ENCODE measurements around the gene FLNC.

The FLNC gene, protein sequence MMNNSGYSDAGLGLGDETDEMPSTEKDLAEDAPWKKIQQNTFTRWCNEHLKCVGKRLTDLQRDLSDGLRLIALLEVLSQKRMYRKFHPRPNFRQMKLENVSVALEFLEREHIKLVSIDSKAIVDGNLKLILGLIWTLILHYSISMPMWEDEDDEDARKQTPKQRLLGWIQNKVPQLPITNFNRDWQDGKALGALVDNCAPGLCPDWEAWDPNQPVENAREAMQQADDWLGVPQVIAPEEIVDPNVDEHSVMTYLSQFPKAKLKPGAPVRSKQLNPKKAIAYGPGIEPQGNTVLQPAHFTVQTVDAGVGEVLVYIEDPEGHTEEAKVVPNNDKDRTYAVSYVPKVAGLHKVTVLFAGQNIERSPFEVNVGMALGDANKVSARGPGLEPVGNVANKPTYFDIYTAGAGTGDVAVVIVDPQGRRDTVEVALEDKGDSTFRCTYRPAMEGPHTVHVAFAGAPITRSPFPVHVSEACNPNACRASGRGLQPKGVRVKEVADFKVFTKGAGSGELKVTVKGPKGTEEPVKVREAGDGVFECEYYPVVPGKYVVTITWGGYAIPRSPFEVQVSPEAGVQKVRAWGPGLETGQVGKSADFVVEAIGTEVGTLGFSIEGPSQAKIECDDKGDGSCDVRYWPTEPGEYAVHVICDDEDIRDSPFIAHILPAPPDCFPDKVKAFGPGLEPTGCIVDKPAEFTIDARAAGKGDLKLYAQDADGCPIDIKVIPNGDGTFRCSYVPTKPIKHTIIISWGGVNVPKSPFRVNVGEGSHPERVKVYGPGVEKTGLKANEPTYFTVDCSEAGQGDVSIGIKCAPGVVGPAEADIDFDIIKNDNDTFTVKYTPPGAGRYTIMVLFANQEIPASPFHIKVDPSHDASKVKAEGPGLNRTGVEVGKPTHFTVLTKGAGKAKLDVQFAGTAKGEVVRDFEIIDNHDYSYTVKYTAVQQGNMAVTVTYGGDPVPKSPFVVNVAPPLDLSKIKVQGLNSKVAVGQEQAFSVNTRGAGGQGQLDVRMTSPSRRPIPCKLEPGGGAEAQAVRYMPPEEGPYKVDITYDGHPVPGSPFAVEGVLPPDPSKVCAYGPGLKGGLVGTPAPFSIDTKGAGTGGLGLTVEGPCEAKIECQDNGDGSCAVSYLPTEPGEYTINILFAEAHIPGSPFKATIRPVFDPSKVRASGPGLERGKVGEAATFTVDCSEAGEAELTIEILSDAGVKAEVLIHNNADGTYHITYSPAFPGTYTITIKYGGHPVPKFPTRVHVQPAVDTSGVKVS (N-terminal part only)

GRCh38 chr7:128830231-128831177 is at the start of gene FLNC:
TSS of gene FLNC (plus strand) at chr7:128830406. CDS start at chr7:128830638, 232 bp downstream.
- DNase-seq (ENCODE audit: low read depth) = no peak

DNA sequence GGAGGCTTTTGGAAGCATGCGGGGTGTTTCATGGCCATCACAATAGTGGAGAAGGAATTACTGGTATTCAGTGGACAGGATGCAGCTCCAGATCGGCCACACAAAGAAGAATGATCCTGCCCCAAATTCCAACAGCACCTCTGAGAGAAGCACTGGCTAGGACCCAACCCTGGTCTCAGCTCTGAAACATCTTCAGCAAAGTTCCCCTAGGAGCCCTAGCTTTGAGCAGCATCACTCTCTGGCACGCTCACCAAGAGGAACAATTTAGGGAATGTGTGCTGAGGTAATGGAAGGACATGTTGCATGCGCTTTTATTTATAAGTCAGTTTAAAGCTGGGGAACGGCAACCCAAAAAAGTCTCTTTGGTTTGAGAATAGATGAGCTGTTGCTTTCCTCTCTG is 49.1 kb upstream of the FLNC start:
- no peak for DNase-seq (ENCODE audit: low read depth)

- no peak for DNase-seq (ENCODE audit: low read depth)
Measured at GRCh38 chr7:128781851-128782250, 48.4 kb upstream of the FLNC start.

DNA sequence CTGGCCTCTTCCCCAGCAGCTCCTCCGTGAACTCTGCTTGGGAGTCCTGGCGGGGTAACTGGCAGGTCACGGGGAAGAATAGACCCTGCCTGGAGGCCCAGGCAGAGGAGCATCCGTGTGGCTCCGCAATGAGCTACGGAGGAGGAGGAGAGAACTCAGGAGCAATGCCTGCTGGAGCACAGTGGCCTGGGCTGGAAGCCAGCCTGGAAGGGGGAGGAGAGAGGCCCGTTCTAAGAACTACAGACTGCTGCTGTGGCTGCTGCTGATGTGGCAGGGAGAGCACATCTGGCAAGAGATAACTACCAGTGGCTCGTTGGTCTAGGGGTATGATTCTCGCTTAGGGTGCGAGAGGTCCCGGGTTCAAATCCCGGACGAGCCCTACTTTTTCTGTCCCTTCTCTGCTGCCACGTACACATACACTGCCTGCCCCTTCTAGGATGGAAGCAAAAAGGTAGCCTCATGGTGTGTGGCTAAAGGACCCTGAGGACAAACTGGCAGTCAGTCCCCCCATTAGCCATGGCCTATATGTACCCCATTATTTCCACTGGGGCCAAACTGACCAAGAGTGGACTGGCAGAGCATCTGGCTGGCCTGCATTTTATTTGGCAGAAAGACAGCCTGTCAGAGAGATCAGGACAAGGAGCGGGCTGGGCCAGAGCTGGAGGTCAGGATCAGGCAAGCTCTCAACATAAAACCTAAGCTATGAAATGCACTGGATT is 46.9 kb upstream of the FLNC start:
- no peak for DNase-seq (ENCODE audit: low read depth)

DNA sequence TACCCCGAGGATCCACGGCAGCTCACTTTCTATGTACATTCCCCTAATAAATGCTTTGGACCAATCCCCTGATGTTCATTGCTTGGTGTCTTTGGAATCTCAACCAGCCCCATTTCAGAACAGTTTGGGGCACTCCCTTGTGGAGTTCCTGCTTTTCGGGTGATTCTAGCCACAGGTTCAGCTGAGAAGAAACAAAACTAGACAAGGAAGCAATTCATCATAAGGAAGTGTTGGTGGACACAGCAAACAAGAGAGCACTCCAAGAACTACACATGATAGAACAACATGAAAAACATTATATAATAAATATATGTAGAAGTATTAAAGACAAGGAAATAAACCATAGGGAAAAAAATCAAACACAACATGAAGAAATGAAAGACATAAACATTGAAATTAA is 44.5 kb upstream of the FLNC start:
- no peak for DNase-seq (ENCODE audit: low read depth)

GRCh38 chr7:128788446-128789412 is 41.5 kb upstream of the FLNC start:
- DNase-seq (ENCODE audit: low read depth) = no peak

- DNase-seq (ENCODE audit: low read depth) = no peak
Measured at GRCh38 chr7:128790315-128791041, 39.7 kb upstream of the FLNC start.

DNA sequence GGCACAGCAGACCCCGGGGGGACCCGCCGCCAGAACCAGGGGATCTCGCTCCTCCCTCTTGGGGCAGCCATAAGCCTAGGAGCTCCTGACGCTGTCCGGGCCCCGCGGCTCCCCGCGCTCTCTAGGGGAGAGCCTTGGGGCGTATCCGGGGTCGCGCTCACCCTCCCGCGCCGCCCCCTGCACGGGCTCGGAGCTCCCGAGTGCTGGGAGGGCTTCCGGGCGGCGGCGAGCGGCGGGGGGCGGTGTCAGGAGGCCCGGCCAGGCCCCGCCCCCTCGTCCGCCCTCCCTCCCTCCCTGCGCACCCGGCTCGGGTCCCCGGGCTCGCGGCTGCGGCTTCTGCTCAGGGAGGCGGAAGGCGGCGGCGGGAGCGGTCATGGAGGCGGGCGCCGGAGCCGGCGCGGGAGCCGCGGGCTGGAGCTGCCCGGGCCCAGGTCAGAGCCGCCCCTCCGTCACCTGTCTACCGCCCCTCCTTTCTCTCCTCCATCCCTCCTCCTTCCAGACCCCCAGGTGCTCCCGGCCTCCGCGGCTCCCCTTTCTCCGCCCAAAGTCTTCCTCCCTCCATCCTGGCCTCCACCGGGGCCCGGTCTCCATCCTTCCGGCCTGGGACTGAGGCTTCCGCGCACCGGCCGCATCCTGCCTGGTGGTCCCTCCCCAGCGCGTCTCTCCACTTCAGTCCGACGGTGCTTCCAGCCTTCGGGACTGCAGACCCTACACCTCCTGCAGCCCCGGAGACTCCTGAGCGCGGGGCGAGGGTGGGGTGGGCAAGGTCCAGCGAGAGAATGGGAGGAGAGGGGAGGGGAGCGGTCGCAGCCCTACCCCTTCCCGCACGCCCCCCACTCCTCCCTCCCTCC is 38.9 kb upstream of the FLNC start, which contains the start of gene CCDC136:
CCDC136 (plus strand) TSS at position 848 of the 851 bp plus-strand sequence. CDS start 444 bp downstream, outside the sequence.
- DNase-seq (ENCODE audit: low read depth) = peak; percentile 64

- DNase-seq (ENCODE audit: low read depth) = no peak
Measured at GRCh38 chr7:128791972-128792327, 38.3 kb upstream of the FLNC start.

DNA sequence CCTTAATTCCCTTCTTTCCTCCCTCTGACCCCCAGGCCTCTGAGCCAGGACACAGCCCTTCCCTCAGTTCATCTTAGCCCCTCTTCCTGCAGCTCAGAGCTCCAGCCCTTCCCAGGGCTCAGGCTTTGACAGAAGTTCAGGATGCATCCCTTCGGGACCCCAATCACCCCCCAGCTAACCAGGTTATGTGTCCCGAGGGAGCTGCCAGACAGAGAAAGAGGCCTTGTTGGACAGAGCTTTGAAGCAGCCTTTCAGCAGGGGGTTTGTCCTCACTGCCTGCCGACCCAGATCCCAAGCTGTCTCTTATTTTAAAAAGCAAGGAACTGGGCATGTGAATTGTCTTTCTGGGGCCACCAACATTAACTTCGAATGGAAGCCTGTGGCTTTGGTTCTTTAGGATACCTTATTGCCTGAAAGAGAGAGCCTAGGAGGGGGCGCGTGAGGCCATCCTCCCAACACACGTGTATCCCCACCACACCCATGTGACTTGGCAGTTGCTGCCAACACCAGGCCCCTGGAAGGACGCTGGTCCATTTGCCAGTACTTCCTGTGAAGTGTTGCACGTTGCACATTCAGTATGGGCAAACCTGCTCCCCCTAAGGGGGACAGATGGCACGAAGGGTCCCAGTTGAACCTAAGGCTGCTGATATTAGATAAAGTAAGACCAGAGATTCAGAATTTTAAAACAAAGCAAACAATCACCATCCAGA is 37.6 kb upstream of the FLNC start:
- DNase-seq (ENCODE audit: low read depth) = no peak

DNA sequence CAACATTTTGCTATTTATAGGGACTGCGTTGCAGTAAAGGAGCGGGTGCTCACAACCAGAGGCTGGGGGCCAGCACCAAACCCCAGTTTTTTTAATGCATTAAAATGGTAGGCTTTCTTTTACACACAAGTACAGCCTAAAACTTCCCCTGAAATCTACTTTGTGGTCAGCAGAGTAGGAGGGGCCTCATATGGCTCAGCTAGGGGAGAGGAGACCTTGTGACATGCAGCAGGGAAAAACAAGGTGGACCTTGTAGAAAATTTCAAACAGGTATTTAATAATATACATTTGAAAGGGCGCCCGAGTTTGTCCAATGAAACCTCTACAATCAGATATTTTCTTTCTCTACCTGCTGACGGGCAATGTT is 37.0 kb upstream of the FLNC start:
- DNase-seq (ENCODE audit: low read depth) = no peak

- DNase-seq (ENCODE audit: low read depth) = no peak
Measured at GRCh38 chr7:128794020-128794419, 36.2 kb upstream of the FLNC start.

GRCh38 chr7:128794436-128794835 is 35.8 kb upstream of the FLNC start:
- DNase-seq (ENCODE audit: low read depth) = no peak

DNA sequence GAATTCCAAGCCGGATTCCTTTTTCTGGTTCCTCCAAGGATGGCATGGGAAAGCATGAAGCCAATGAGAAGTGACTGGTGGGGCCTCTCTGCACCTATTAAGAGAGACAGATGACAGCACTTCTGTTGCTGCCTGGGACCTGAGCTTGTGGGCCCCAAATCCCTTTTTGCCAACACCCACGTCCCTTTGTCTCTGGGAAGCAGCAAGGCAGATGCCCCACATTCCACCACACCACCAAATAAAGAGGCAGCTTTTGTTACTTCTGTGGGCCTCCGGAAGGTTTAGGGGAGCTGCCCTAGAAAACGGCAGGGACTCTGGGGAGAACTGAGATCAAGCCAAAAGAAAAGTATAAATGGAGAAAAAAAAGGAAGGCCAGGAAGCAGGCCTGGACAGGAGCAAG is 35.1 kb upstream of the FLNC start:
- no peak for DNase-seq (ENCODE audit: low read depth)

GRCh38 chr7:128796327-128796726 is 33.9 kb upstream of the FLNC start:
- no peak for DNase-seq (ENCODE audit: low read depth)

DNA sequence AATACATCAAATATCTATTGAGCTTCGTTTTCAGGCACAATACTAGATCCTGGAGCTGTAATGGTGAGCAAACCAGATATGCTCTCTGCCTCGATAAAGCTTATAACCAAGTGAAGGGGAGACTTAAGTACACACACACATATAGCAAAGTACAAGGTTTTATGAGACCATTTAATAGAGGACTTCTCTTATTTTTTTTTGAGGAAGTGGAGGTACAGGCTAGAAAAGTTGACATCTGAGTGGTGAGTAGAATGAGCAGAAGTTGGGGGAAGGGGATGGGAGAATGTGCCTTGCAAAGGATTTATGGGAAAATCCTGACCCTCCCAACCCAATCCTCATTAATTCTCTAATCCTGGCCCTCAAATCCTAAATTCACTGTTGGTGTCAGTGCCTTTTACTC is 30.8 kb upstream of the FLNC start:
- no peak for DNase-seq (ENCODE audit: low read depth)

GRCh38 chr7:128800567-128800966 is 29.6 kb upstream of the FLNC start:
- no peak for DNase-seq (ENCODE audit: low read depth)
